ENCODE measurements around the gene UBE2N.

- TF ChIP-seq, protein P1, sequence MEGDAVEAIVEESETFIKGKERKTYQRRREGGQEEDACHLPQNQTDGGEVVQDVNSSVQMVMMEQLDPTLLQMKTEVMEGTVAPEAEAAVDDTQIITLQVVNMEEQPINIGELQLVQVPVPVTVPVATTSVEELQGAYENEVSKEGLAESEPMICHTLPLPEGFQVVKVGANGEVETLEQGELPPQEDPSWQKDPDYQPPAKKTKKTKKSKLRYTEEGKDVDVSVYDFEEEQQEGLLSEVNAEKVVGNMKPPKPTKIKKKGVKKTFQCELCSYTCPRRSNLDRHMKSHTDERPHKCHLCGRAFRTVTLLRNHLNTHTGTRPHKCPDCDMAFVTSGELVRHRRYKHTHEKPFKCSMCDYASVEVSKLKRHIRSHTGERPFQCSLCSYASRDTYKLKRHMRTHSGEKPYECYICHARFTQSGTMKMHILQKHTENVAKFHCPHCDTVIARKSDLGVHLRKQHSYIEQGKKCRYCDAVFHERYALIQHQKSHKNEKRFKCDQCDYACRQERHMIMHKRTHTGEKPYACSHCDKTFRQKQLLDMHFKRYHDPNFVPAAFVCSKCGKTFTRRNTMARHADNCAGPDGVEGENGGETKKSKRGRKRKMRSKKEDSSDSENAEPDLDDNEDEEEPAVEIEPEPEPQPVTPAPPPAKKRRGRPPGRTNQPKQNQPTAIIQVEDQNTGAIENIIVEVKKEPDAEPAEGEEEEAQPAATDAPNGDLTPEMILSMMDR (IDR thresholded peaks at IDR 0.05), result no peak
- no peak for TF ChIP-seq POLR2A (IDR thresholded peaks at IDR 0.05)
These were observed 15.3 kb downstream of the UBE2N start for GRCh38 chr12:93426412-93426805.
